Natural killer cell (primary cell): ENCODE results near the gene TGFBR3. TPM values are rescaled to one million over a fixed set of nuclear protein-coding genes. Genes with fewer than 3 reads are reported as not detected.

Experiments used
- ATAC-seq, 3 donors: fragments of 150-1000 bp in 2 of 3; fragments of 200-7000 bp in 1 of 3; cut with Tn5 transposase; 1 replicate in 1 of 3; 2 replicates in 2 of 3; pipeline ENCODE4 v1.10.0; 2021; ENCODE audit warnings: mild to moderate bottlenecking in 2 of 3, moderate library complexity in 2 of 3
- DNase-seq, 2 donors: peaks; one replicate each; pipeline versions ENCODE4 v3.0.0 to v3.0.0-alpha.2; 2013 to 2021; ENCODE audit warnings: mixed read lengths in 1 of 2
- H3K27ac ChIP-seq: one replicate; pipeline ENCODE4 v1.5.1; 2013; ENCODE audit warnings: mild to moderate bottlenecking, low read length
- H3K27me3 ChIP-seq: one replicate; pipeline ENCODE4 v1.6.1; 2013; ENCODE audit warnings: low read length; ENCODE audit not compliant: control insufficient read depth, insufficient read depth
- H3K36me3 ChIP-seq: one replicate; pipeline ENCODE4 v1.6.1; 2013; ENCODE audit warnings: low read length; ENCODE audit not compliant: control insufficient read depth, insufficient read depth
- H3K4me1 ChIP-seq: one replicate; pipeline ENCODE4 v1.6.1; 2013; ENCODE audit warnings: low read length; ENCODE audit not compliant: control insufficient read depth, insufficient read depth
- H3K4me3 ChIP-seq: one replicate; pipeline ENCODE4 v1.5.1; 2013; ENCODE audit warnings: low read length
- H3K9me3 ChIP-seq: one replicate; pipeline ENCODE4 v1.6.1; 2013; ENCODE audit warnings: low read length; ENCODE audit not compliant: control insufficient read depth, insufficient read depth
- H3K27ac Mint-ChIP-seq, 2 donors: one replicate each; pipeline ENCODE4 v1.8.0; 2022; ENCODE audit warnings: mild to moderate bottlenecking in 2 of 2, mixed read lengths in 2 of 2, moderate library complexity in 1 of 2
- H3K27me3 Mint-ChIP-seq, 2 donors: one replicate each; pipeline ENCODE4 v1.8.0; 2022; ENCODE audit warnings: low read depth in 2 of 2, mixed read lengths in 2 of 2
- H3K36me3 Mint-ChIP-seq: one replicate; pipeline ENCODE4 v1.8.0; 2022; ENCODE audit warnings: mixed read lengths
- H3K4me1 Mint-ChIP-seq, 2 donors: one replicate each; pipeline ENCODE4 v1.8.0; 2022; ENCODE audit warnings: mixed read lengths in 2 of 2
- H3K4me3 Mint-ChIP-seq: one replicate; pipeline ENCODE4 v1.8.0; 2022; ENCODE audit warnings: mild to moderate bottlenecking, moderate library complexity, mixed read lengths
- H3K9me3 Mint-ChIP-seq, 2 donors: one replicate each; pipeline ENCODE4 v1.8.0; 2022; ENCODE audit warnings: mixed read lengths in 2 of 2
- WGBS: methylation state at CpG from one replicate; pipeline ENCODE4 v1.1.7; 2013; ENCODE audit warnings: missing lambda C conversion rate; ENCODE audit not compliant: insufficient coverage; 5-methylcytosine and 5-hydroxymethylcytosine counted together
- intact Hi-C: fragments of 100-400 bp; cut with micrococcal nuclease; formaldehyde crosslinking; loops from one replicate; pipeline ENCODE4 v1.14.2; 2022
- total RNA-seq, 4 donors: library from RNA; stranded (reverse); fragments of 120-200 nt in 1 of 4; gene quantifications; one replicate each; pipeline versions ENCODE4 v1.2.3 to v1.2.4, GENCODE V29; 2013 to 2022
- TF ChIP-seq, protein P1 (sequence below): fragments of 200-600 bp; IDR thresholded peaks from one replicate; pipeline ENCODE4 v1.8.0; 2022; ENCODE audit warnings: antibody characterized with exemption

Gene TGFBR3
- total RNA-seq, 3 donors from 2014 or later (not counting 1 experiment from before 2014, with no cell fraction given): 225 to 274 (median 243) TPM

DNA sequence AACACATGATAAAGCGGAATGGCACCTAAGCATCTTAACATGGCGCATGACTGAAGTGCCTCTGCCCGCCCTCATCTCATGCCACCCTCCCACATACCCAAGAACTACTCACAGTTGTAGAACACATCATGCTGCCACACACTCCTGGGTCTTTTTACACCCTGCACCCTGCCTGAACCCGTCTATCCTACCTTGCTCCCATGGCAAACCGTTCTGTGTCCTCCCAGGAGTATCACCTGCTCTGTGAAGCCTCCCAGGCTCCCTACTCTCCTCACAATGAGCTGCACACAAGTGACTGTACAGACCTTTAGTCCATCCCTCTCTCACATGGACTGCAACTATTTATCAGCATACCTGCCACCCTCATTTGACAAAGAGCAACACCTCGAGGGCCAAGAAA is 144.0 kb downstream of the TGFBR3 start:
- peaks cover 7% of the 10 kb centered on the region for H3K36me3 Mint-ChIP-seq
- intact Hi-C loops: no loop called here
- no peak overlapping the region for H3K27ac ChIP-seq
- no peak for DNase-seq
- H3K27me3 Mint-ChIP-seq: no peaks in the 10 kb centered on the region
- no peaks in the 10 kb centered on the region for H3K9me3 ChIP-seq
- H3K9me3 Mint-ChIP-seq: peaks cover 0 to 2% of the 10 kb centered on the region in 2 donors
- no peaks in the 10 kb centered on the region for H3K27me3 ChIP-seq
- H3K27ac Mint-ChIP-seq: peak overlapping the region; percentile 75 to 87
- peaks cover 9% of the 10 kb centered on the region for H3K4me1 ChIP-seq
- peaks cover 38% of the 10 kb centered on the region for H3K36me3 ChIP-seq
- H3K4me1 Mint-ChIP-seq: peaks cover 83 to 88% of the 10 kb centered on the region in 2 donors
- H3K4me3 ChIP-seq: no peak overlapping the region
- TF ChIP-seq, protein P1, sequence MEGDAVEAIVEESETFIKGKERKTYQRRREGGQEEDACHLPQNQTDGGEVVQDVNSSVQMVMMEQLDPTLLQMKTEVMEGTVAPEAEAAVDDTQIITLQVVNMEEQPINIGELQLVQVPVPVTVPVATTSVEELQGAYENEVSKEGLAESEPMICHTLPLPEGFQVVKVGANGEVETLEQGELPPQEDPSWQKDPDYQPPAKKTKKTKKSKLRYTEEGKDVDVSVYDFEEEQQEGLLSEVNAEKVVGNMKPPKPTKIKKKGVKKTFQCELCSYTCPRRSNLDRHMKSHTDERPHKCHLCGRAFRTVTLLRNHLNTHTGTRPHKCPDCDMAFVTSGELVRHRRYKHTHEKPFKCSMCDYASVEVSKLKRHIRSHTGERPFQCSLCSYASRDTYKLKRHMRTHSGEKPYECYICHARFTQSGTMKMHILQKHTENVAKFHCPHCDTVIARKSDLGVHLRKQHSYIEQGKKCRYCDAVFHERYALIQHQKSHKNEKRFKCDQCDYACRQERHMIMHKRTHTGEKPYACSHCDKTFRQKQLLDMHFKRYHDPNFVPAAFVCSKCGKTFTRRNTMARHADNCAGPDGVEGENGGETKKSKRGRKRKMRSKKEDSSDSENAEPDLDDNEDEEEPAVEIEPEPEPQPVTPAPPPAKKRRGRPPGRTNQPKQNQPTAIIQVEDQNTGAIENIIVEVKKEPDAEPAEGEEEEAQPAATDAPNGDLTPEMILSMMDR: no peak
- 96% methylated on average over 6 of the region's 6 CpGs for WGBS
- no peak overlapping the region for H3K4me3 Mint-ChIP-seq
- peak in 1 of 3 donors; percentile 21 for ATAC-seq

DNA sequence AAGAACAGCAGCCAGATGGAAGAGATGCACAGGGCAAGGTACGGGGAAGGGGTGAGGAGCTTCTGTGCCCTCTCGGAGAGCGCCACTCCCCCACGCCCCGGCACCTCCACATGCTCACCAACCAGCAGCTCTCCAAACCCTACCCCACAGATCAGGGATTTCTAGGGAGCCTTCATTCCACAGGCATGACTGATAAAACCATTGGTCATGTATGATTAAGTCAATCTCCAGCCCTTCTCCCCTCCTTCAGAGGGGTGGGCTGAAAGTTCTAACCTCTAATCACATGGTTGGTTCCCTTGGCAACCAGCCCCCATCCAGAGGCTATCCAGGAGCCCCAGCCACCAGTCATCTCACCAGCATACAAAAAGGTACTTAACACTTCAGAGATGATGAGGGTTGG is 144.7 kb downstream of the TGFBR3 start:
- DNase-seq: no peak
- Mint-ChIP-seq H3K4me1 (peaks cover 83 to 84% of the 10 kb centered on the region in 2 donors), H3K36me3 (peaks cover 7% of the 10 kb centered on the region), H3K9me3 (peaks cover 0 to 2% of the 10 kb centered on the region in 2 donors), H3K27ac (peak overlapping the region; percentile 75 to 87), H3K27me3 (no peaks in the 10 kb centered on the region), H3K4me3 (peak overlapping the region; percentile 21)
- Histone ChIP-seq H3K9me3 (no peaks in the 10 kb centered on the region), H3K36me3 (peaks cover 37% of the 10 kb centered on the region), H3K27ac (no peak overlapping the region), H3K4me1 (peaks cover 9% of the 10 kb centered on the region), H3K4me3 (no peak overlapping the region), H3K27me3 (no peaks in the 10 kb centered on the region)
- intact Hi-C loops: no loop called here
- 96% methylated on average over 4 of the region's 5 CpGs for WGBS
- TF ChIP-seq, protein P1: no peak
- no peak for ATAC-seq

DNA sequence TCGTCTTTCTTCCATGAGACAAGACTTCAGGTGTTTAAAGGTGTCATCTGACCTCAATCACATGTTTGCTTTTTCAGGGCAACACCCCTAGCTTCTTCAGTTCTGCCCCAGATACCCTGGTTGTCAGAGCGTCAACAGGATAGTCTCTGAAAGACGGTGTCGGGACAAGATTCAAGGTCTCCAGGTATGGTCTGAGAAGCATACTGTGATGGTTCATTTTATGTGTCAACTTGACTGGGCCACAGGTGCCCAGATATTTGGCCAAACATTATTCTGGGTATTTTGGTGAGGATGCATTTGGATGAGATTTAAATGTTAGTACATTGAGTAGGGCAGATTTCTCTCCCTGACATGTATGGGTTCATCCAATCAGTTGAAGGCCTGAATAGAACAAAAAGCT is 148.3 kb downstream of the TGFBR3 start:
- Histone ChIP-seq H3K4me3 (no peak overlapping the region), H3K4me1 (peaks cover 17% of the 10 kb centered on the region), H3K9me3 (no peaks in the 10 kb centered on the region), H3K27ac (no peak overlapping the region), H3K27me3 (no peaks in the 10 kb centered on the region), H3K36me3 (peaks cover 46% of the 10 kb centered on the region)
- H3K36me3 Mint-ChIP-seq: peaks cover 7% of the 10 kb centered on the region
- no peak overlapping the region for H3K4me3 Mint-ChIP-seq
- H3K27ac Mint-ChIP-seq: peak overlapping the region; percentile 73 to 88
- H3K9me3 Mint-ChIP-seq: peaks cover 0 to 2% of the 10 kb centered on the region in 2 donors
- ATAC-seq (no peak), DNase-seq (no peak)
- no peaks in the 10 kb centered on the region for H3K27me3 Mint-ChIP-seq
- 98% methylated on average over 4 of the region's 4 CpGs for WGBS
- H3K4me1 Mint-ChIP-seq: peaks cover 79 to 82% of the 10 kb centered on the region in 2 donors
- TF ChIP-seq, protein P1: no peak
- intact Hi-C loops: no loop called here
